PC-3 (cell line): ENCODE results near the gene LTBP4. TPM values are rescaled to one million over a fixed set of nuclear protein-coding genes. Genes with fewer than 3 reads are reported as not detected.

Source experiments
- ATAC-seq: fragments of 200-7000 bp; cut with Tn5 transposase; 2 replicates; pipeline ENCODE4 v1.9.1; 2020; ENCODE audit warnings: mild to moderate bottlenecking, moderate library complexity
- BruUV-seq: library from RNA; stranded (reverse); fragments of 400-500 nt; replicated peaks from 2 replicates; lab custom pipeline; 2021; lab: Mats Ljungman, UMichigan
- CTCF ChIA-PET: fragments of 300-600 bp; sonication (Branson Sonifier 250); formaldehyde crosslinking; loops from one replicate; lab custom pipeline; 2022; ENCODE audit warnings: antibody characterized with exemption; lab: Charles Lee
- POLR2A ChIA-PET: fragments of 300-600 bp; sonication (Branson Sonifier 250); formaldehyde crosslinking; loops from one replicate; lab custom pipeline; 2022; ENCODE audit warnings: antibody characterized with exemption; ENCODE audit not compliant: unreplicated experiment; lab: Charles Lee
- DNase-seq: peaks from one replicate; pipeline ENCODE4 v3.0.0-alpha.2; 2015
- H2AFZ ChIP-seq: fragments of 300-600 bp; sonication (generic); 2 replicates; pipeline ENCODE4 v1.6.0; 2016; ENCODE audit warnings: antibody characterized with exemption, low read length
- H3F3A ChIP-seq: fragments of 300-600 bp; sonication (generic); one replicate; pipeline ENCODE4 v1.6.0; 2017; ENCODE audit warnings: antibody characterized with exemption, low read length, control low read depth, mild to moderate bottlenecking; ENCODE audit not compliant: unreplicated experiment
- H3K27ac ChIP-seq: fragments of 300-600 bp; sonication (generic); 2 replicates; pipeline ENCODE4 v1.5.1; 2016; ENCODE audit warnings: mild to moderate bottlenecking, low read length
- H3K27me3 ChIP-seq: fragments of 300-600 bp; sonication (generic); 2 replicates; pipeline ENCODE4 v1.6.1; 2016; ENCODE audit warnings: low read length, mixed read lengths
- H3K36me3 ChIP-seq: fragments of 300-600 bp; sonication (generic); 2 replicates; pipeline ENCODE4 v1.6.1; 2016; ENCODE audit warnings: low read depth, mixed run types, low read length, mixed read lengths
- H3K4me1 ChIP-seq: fragments of 300-600 bp; sonication (generic); 2 replicates; pipeline ENCODE4 v1.5.1; 2016; ENCODE audit warnings: low read length; ENCODE audit not compliant: insufficient read depth
- H3K4me2 ChIP-seq: fragments of 300-600 bp; sonication (generic); 2 replicates; pipeline ENCODE4 v1.6.0; 2016; ENCODE audit warnings: low read length
- H3K4me3 ChIP-seq: fragments of 300-600 bp; sonication (generic); 2 replicates; pipeline ENCODE4 v1.5.1; 2016; ENCODE audit warnings: mild to moderate bottlenecking, low read length, mixed read lengths
- H3K79me2 ChIP-seq: fragments of 300-600 bp; sonication (generic); 2 replicates; pipeline ENCODE4 v1.6.1; 2017; ENCODE audit warnings: low read length, mixed read lengths
- H3K9ac ChIP-seq: fragments of 300-600 bp; sonication (generic); 2 replicates; pipeline ENCODE4 v1.6.0; 2016; ENCODE audit warnings: mild to moderate bottlenecking, low read length
- H3K9me2 ChIP-seq: fragments of 300-600 bp; sonication (generic); replicated peaks from 2 replicates; pipeline ENCODE4 v1.6.1; 2016; ENCODE audit warnings: mixed run types, low read length, mixed read lengths
- H3K9me3 ChIP-seq: fragments of 300-600 bp; sonication (generic); 2 replicates; pipeline ENCODE4 v1.6.1; 2016; ENCODE audit warnings: low read length, mixed read lengths
- H4K20me1 ChIP-seq: fragments of 300-600 bp; sonication (generic); 2 replicates; pipeline ENCODE4 v1.6.1; 2016; ENCODE audit warnings: low read length, mixed read lengths
- EZH2 ChIP-seq: fragments of 300-600 bp; sonication (generic); IDR thresholded peaks from one replicate; pipeline ENCODE4 v1.6.1; 2017; ENCODE audit warnings: antibody characterized with exemption, mild to moderate bottlenecking, low read length; ENCODE audit not compliant: unreplicated experiment
- EZH2phosphoT487 ChIP-seq: fragments of 300-600 bp; sonication (generic); IDR thresholded peaks from 2 replicates; pipeline ENCODE4 v1.6.1; 2018; ENCODE audit warnings: mild to moderate bottlenecking, antibody characterized with exemption, low read length, borderline replicate concordance
- intact Hi-C: fragments of 100-400 bp; cut with micrococcal nuclease; formaldehyde crosslinking; loops from 2 replicates; pipeline ENCODE4 v1.9.0; 2023
- total RNA-seq: library from RNA; depleted of rRNA; stranded (reverse); fragments of >200 nt; gene quantifications from 2 replicates; pipeline ENCODE4 v1.2.3, GENCODE V29; 2014
- TF ChIP-seq, protein P1 (sequence below): fragments of 300-600 bp; sonication (generic); conservative IDR thresholded peaks from 2 replicates; pipeline ENCODE4 v1.5.1; 2017; ENCODE audit warnings: antibody characterized with exemption, low read depth, mild to moderate bottlenecking, low read length

The LTBP4 gene
- total RNA-seq, 1 experiment from 2014 or later = 8.9 TPM

GRCh38 chr19:40598918-40599307 lies 2.3 kb upstream of the LTBP4 start:
- TSS peak; percentile 63 for BruUV-seq
- TF ChIP-seq EZH2 = no peak
- TF ChIP-seq EZH2phosphoT487 = no peak
- TF ChIP-seq, protein P1, sequence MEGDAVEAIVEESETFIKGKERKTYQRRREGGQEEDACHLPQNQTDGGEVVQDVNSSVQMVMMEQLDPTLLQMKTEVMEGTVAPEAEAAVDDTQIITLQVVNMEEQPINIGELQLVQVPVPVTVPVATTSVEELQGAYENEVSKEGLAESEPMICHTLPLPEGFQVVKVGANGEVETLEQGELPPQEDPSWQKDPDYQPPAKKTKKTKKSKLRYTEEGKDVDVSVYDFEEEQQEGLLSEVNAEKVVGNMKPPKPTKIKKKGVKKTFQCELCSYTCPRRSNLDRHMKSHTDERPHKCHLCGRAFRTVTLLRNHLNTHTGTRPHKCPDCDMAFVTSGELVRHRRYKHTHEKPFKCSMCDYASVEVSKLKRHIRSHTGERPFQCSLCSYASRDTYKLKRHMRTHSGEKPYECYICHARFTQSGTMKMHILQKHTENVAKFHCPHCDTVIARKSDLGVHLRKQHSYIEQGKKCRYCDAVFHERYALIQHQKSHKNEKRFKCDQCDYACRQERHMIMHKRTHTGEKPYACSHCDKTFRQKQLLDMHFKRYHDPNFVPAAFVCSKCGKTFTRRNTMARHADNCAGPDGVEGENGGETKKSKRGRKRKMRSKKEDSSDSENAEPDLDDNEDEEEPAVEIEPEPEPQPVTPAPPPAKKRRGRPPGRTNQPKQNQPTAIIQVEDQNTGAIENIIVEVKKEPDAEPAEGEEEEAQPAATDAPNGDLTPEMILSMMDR = no peak
- peak overlapping the region; percentile 31; the same call in 1 of the 2 replicates for H3K4me3 ChIP-seq
- H3K9me2 ChIP-seq = no peaks in the 10 kb centered on the region
- no peaks in the 10 kb centered on the region for H3K9me3 ChIP-seq
- peaks cover 37% of the 10 kb centered on the region for H3K4me1 ChIP-seq
- ChIA-PET CTCF (interaction anchor here (0.6 kb wide), 1 partner anchor 128 kb away, joined by 3 read pairs; no protein-coding TSS in a partner anchor), POLR2A (no interaction called here)
- no peaks in the 10 kb centered on the region for H3K27me3 ChIP-seq
- ATAC-seq = no peak
- peaks cover 2% of the 10 kb centered on the region; the same call in 1 of the 2 replicates for H3K36me3 ChIP-seq
- H3K27ac ChIP-seq = no peak overlapping the region
- no peak overlapping the region for H2AFZ ChIP-seq
- H3F3A ChIP-seq = no peaks in the 10 kb centered on the region
- intact Hi-C loops = loop anchor here (1.0 to 2.0 kb wide), 2 partner anchors 50 to 134 kb away; partner anchors contain the start of gene BLVRB
- DNase-seq = no peak
- no peaks in the 10 kb centered on the region for H3K79me2 ChIP-seq
- H4K20me1 ChIP-seq = no peaks in the 10 kb centered on the region
- H3K9ac ChIP-seq = no peak overlapping the region
- H3K4me2 ChIP-seq = peak overlapping the region; percentile 93; the same call in 1 of the 2 replicates

DNA sequence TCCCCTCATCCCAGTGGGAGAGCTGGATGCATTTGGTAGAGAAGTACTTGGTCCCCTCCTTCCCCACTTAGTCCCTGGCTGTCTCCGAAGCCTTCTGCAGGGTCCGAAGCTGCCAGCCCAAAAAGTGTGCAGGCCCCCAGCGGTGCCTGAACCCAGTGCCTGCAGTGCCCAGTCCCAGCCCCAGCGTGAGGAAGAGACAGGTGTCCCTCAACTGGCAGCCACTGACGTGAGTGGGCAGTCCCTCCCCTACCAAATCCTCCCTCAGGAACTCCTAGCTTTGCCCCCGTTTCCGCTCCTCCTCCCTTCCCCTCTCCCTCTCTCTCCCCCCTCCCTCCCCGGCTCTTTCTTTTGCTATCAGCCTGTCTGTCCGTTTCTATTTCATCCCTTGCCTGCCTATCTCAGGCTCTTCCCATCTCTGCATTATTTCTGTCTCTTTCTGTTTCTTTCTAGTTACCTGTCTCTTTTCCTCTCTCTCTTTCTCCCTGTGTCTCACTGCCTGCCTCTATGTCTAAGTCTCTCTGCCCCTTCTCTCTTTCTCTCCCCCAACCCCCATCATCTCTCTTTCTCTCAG lies 1.8 kb upstream of the LTBP4 start:
- intact Hi-C loops = loop anchor here (2.0 kb wide), 1 partner anchor 135 kb away; the partner anchor contains the start of gene BLVRB
- H3K36me3 ChIP-seq = peaks cover 2% of the 10 kb centered on the region; the same call in 1 of the 2 replicates
- ChIA-PET CTCF (interaction anchor here (0.6 kb wide), 1 partner anchor 128 kb away, joined by 3 read pairs; no protein-coding TSS in a partner anchor), POLR2A (interaction anchor here (0.6 kb wide), 1 partner anchor 149 kb away, joined by 5 read pairs; no protein-coding TSS in a partner anchor)
- TF ChIP-seq, protein P1 = no peak
- no peak for TF ChIP-seq EZH2phosphoT487
- TF ChIP-seq EZH2 = no peak
- H3K79me2 ChIP-seq = no peaks in the 10 kb centered on the region
- H3K4me2 ChIP-seq = peak overlapping the region; percentile 93; the same call in 1 of the 2 replicates
- peak; percentile 7 for DNase-seq
- H3K9ac ChIP-seq = no peak overlapping the region
- no peak overlapping the region for H3K27ac ChIP-seq
- H3K27me3 ChIP-seq = no peaks in the 10 kb centered on the region
- no peaks in the 10 kb centered on the region for H3K9me2 ChIP-seq
- peaks cover 37% of the 10 kb centered on the region for H3K4me1 ChIP-seq
- no peaks in the 10 kb centered on the region for H3K9me3 ChIP-seq
- ATAC-seq = no peak
- H4K20me1 ChIP-seq = no peaks in the 10 kb centered on the region
- H3K4me3 ChIP-seq = peak overlapping the region; percentile 31; the same call in 1 of the 2 replicates
- H2AFZ ChIP-seq = no peak overlapping the region
- BruUV-seq = no TSS peak
- H3F3A ChIP-seq = no peaks in the 10 kb centered on the region
